Measurements from ENCODE around the gene RPL23.

RPL23 gene

DNA sequence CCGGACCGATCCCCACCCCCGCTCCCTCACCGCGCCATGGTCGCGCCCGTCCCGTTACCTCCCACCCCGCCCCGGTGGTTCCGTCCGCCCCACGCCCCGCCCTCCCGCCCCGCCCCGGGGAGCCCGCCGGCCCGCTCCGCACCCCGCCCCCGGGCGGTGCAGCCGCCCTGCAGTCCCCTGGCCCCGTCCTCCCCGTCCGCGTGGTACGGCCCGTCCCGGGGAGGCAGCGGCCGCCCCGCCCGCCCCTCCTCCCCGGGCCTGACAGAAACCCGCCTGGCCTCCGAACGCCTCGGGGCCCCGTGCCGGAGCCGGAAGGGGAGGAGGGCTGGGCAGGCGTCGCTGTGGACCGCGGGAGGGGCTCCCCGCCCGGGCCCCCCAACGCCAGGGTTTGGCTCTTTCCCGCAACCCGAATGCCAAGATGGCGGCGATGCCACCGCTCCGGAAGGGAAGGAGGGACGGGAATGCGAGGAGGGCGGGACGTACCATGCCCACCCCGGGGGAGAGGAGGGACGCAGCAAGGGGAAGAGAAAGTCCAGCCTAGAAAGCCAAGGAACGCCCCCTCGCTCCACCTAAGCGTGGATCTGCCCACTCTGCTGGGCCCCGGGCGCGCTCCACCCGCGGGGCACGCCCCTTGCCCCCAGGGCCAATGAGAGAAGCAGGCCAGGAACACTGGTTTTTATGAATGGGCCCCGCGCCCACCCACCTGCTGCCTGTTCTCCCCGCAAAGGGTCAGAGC, 53.9 kb downstream of the RPL23 start, which contains the start of gene PIP4K2B:
Gene PIP4K2B (minus strand): TSS at position 56 of the 736 bp plus-strand sequence. CDS start 132 bp downstream, outside the sequence.
- no peak for FAIRE-seq

DNA sequence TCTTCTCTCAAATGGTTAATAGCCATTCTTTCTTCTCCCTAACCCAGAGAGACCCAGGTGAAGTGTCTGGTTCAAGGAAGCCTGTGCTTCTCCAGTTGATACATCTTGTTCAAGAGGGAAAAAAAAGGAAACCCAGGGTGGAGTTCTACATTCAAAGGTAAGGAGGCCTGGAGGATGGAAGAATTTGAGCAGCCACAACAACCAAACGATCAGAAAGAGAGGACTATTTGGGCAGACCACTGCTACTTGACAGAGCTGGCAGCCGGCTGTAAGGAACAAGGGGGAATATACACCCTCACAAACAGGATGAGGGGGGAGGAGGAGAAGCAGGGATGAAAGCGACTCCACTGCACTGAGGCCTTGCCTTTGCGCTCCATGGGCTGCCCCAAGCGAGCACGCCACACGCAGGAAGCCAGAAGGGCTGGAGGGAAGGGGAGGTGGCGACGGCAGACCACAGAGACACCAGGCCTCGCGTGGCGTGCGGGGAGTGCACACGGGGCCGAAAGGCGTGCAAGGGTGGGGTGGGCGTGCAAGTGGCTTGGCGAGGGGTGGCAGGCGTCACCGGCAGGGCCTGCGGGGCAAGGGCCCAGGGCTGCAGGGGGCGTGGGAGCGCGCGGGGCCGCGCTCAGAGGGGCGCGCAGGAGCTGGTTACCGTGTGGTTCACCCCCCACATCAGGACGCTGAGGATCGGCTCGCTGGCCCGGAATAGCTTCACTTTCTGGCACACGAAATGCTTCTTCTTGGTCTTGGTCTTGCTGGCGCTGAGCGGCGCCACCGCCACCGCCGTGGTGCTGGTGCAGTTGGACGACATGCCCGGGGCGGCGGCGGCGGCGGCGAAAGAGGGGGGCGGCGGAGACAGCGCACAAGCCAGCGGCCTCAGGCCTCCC, 54.7 kb downstream of the RPL23 start:
- FAIRE-seq (no peak), DNase-seq (ENCODE audit: low spot score) (peak; percentile 29)

More for the DNA sequence above, 53.9 kb downstream of the RPL23 start, which contains the start of gene PIP4K2B:
- peak; percentile 91 for DNase-seq (ENCODE audit: low spot score)

Measured in RCC 7860 (cell line).